HEK293 (cell line): ENCODE data around the gene FOXP4.

Experiments used
- CTCF ChIA-PET: fragments of 350-600 bp; formaldehyde crosslinking; extraction: SDS; loops from one replicate; lab custom pipeline; 2021; ENCODE audit warnings: antibody characterized with exemption; lab: Yijun Ruan, JAX
- POLR2A ChIA-PET: fragments of 300-600 bp; formaldehyde crosslinking; extraction: SDS; loops from one replicate; lab custom pipeline; 2020; ENCODE audit warnings: antibody characterized with exemption, inconsistent platforms; lab: Yijun Ruan, JAX
- H3K27ac ChIP-seq: fragments of 200-500 bp; sonication (Bioruptor generic); 2 replicates; pipeline ENCODE4 v1.5.1; 2014; ENCODE audit warnings: low read depth, low read length, control low read depth, inconsistent platforms; ENCODE audit errors: extremely low read depth
- H3K36me3 ChIP-seq, 2 experiments: fragments of 200-500 bp in 1 of 2; sonication (Bioruptor generic) in 1 of 2; 1 replicate in 1 of 2; 2 replicates in 1 of 2; pipeline ENCODE4 v1.5.1; 2014 to 2017; ENCODE audit warnings: inconsistent platforms in 2 of 2, low read length in 2 of 2; ENCODE audit not compliant: control insufficient read depth in 2 of 2, insufficient read depth in 1 of 2
- H3K4me1 ChIP-seq: fragments of 200-500 bp; sonication (Bioruptor generic); 2 replicates; pipeline ENCODE4 v1.5.1; 2014; ENCODE audit warnings: mild to moderate bottlenecking, low read length, inconsistent platforms; ENCODE audit not compliant: control insufficient read depth, insufficient read depth
- H3K4me3 ChIP-seq: 2 replicates; pipeline ENCODE4 v1.5.1; 2011; ENCODE audit warnings: low read depth, mild to moderate bottlenecking, control low read depth, low read length, moderate library complexity
- H3K9me3 ChIP-seq: fragments of 200-500 bp; sonication (Bioruptor generic); 2 replicates; pipeline ENCODE4 v1.5.1; 2014; ENCODE audit warnings: low read depth, low read length, inconsistent platforms; ENCODE audit not compliant: control insufficient read depth, insufficient read depth
- INSM2 ChIP-seq: fragments of 450-650 bp; formaldehyde crosslinking; IDR thresholded peaks from 2 replicates; pipeline ENCODE4 v1.5.1; 2016; ENCODE audit warnings: missing biosample characterization, missing genetic modification characterization
- KLF10 ChIP-seq: fragments of 450-650 bp; IDR thresholded peaks from 2 replicates; pipeline ENCODE4 v1.5.1; 2018; ENCODE audit warnings: missing biosample characterization, mild to moderate bottlenecking, missing genetic modification characterization
- MEIS1 ChIP-seq: sonication (generic); formaldehyde crosslinking; IDR thresholded peaks from 2 replicates; pipeline ENCODE4 v1.8.1; 2022; ENCODE audit warnings: missing genetic modification reagents, mild to moderate bottlenecking, borderline replicate concordance
- SALL2 ChIP-seq: fragments of 450-650 bp; formaldehyde crosslinking; IDR thresholded peaks from 2 replicates; pipeline ENCODE4 v1.5.0; 2017; ENCODE audit warnings: missing biosample characterization, mild to moderate bottlenecking, missing genetic modification characterization, borderline replicate concordance
- SCRT1 ChIP-seq: fragments of 450-650 bp; formaldehyde crosslinking; IDR thresholded peaks from 2 replicates; pipeline ENCODE4 v1.5.1; 2016; ENCODE audit warnings: missing biosample characterization, missing genetic modification characterization, borderline replicate concordance
- SETDB1 ChIP-seq: IDR thresholded peaks from one replicate; pipeline ENCODE4 v1.6.1; 2017; ENCODE audit warnings: mild to moderate bottlenecking, low read length, moderate library complexity, mixed read lengths; ENCODE audit not compliant: insufficient read length
- ZBTB48 ChIP-seq: fragments of 450-650 bp; formaldehyde crosslinking; IDR thresholded peaks from 2 replicates; pipeline ENCODE4 v1.5.1; 2016; ENCODE audit warnings: missing biosample characterization, missing genetic modification characterization
- ZNF132 ChIP-seq: fragments of 450-650 bp; formaldehyde crosslinking; IDR thresholded peaks from 2 replicates; pipeline ENCODE4 v1.5.1; 2017; ENCODE audit warnings: missing biosample characterization, missing genetic modification characterization, borderline replicate concordance
- ZNF146 ChIP-seq: fragments of 450-650 bp; formaldehyde crosslinking; IDR thresholded peaks from 2 replicates; pipeline ENCODE4 v1.5.1; 2016; ENCODE audit warnings: missing biosample characterization, missing genetic modification characterization
- ZNF174 ChIP-seq: fragments of 450-650 bp; formaldehyde crosslinking; IDR thresholded peaks from 2 replicates; pipeline ENCODE4 v1.5.0; 2017; ENCODE audit warnings: missing biosample characterization, mild to moderate bottlenecking, missing genetic modification characterization
- ZNF223 ChIP-seq: fragments of 450-650 bp; formaldehyde crosslinking; IDR thresholded peaks from 2 replicates; pipeline ENCODE4 v1.5.1; 2016; ENCODE audit warnings: missing biosample characterization, missing genetic modification characterization
- ZNF394 ChIP-seq: fragments of 450-650 bp; formaldehyde crosslinking; IDR thresholded peaks from 2 replicates; pipeline ENCODE4 v1.5.1; 2016; ENCODE audit warnings: missing biosample characterization, missing genetic modification characterization, mild to moderate bottlenecking, moderate library complexity, borderline replicate concordance
- ZNF514 ChIP-seq: fragments of 450-650 bp; formaldehyde crosslinking; IDR thresholded peaks from 2 replicates; pipeline ENCODE4 v1.5.1; 2016; ENCODE audit warnings: missing biosample characterization, missing genetic modification characterization
- ZNF555 ChIP-seq: fragments of 450-650 bp; formaldehyde crosslinking; conservative IDR thresholded peaks from 2 replicates; pipeline ENCODE4 v1.5.1; 2017; ENCODE audit warnings: missing biosample characterization, mild to moderate bottlenecking, missing genetic modification characterization, inconsistent platforms
- ZNF621 ChIP-seq: fragments of 450-650 bp; formaldehyde crosslinking; IDR thresholded peaks from 2 replicates; pipeline ENCODE4 v1.5.1; 2017; ENCODE audit warnings: missing biosample characterization, missing genetic modification characterization
- ZNF658 ChIP-seq: fragments of 450-650 bp; formaldehyde crosslinking; IDR thresholded peaks from 2 replicates; pipeline ENCODE4; 2016; ENCODE audit warnings: missing biosample characterization, missing genetic modification characterization
- ZNF776 ChIP-seq: fragments of 450-650 bp; formaldehyde crosslinking; IDR thresholded peaks from 2 replicates; pipeline ENCODE4 v1.5.0; 2017; ENCODE audit warnings: missing biosample characterization, missing genetic modification characterization, borderline replicate concordance
- ZNF785 ChIP-seq: fragments of 450-650 bp; formaldehyde crosslinking; IDR thresholded peaks from 2 replicates; pipeline ENCODE4 v1.5.1; 2016; ENCODE audit warnings: missing biosample characterization, missing genetic modification characterization
- ZSCAN23 ChIP-seq: fragments of 450-650 bp; formaldehyde crosslinking; IDR thresholded peaks from 2 replicates; pipeline ENCODE4 v1.5.1; 2016; ENCODE audit warnings: missing biosample characterization, missing genetic modification characterization
- ZSCAN4 ChIP-seq: fragments of 450-650 bp; formaldehyde crosslinking; IDR thresholded peaks from 2 replicates; pipeline ENCODE4 v1.5.1; 2017; ENCODE audit warnings: missing biosample characterization, missing genetic modification characterization
- TF ChIP-seq, protein P1 (sequence below): fragments of 450-650 bp; formaldehyde crosslinking; conservative IDR thresholded peaks from 2 replicates; pipeline ENCODE4 v1.5.1; 2016; ENCODE audit warnings: low read depth, missing biosample characterization, missing genetic modification characterization
- TF ChIP-seq, protein P2 (sequence below): IDR thresholded peaks from 2 replicates; pipeline ENCODE4 v1.6.1; 2011; ENCODE audit warnings: mild to moderate bottlenecking, low read depth, low read length, borderline replicate concordance

FOXP4 gene

DNA sequence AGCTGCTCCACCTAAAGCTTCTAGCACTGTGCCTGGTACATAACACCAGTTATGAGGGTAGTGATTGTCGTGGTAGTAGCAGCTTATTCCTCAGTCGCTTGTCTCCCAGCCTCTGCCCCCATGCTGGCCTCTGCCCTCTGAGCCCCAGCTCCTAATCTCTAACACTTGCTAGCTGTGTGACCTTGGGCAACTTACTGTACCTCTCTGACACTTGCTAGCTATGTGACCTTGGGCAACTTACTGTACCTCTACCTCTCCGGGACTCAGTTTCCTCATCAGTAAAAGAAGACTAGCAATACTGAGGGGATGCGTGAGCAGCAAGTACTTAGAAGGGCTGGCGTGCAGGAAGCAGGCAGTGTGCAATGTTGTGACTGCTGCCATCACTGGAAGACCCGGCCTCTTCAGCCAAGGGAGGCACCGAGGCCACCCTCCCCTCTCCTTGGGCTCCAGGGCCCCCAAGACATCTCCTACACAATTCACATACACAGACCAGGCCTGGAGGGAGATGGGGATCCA, 101.9 kb downstream of the FOXP4 start (continued):
- TF ChIP-seq, protein P1, sequence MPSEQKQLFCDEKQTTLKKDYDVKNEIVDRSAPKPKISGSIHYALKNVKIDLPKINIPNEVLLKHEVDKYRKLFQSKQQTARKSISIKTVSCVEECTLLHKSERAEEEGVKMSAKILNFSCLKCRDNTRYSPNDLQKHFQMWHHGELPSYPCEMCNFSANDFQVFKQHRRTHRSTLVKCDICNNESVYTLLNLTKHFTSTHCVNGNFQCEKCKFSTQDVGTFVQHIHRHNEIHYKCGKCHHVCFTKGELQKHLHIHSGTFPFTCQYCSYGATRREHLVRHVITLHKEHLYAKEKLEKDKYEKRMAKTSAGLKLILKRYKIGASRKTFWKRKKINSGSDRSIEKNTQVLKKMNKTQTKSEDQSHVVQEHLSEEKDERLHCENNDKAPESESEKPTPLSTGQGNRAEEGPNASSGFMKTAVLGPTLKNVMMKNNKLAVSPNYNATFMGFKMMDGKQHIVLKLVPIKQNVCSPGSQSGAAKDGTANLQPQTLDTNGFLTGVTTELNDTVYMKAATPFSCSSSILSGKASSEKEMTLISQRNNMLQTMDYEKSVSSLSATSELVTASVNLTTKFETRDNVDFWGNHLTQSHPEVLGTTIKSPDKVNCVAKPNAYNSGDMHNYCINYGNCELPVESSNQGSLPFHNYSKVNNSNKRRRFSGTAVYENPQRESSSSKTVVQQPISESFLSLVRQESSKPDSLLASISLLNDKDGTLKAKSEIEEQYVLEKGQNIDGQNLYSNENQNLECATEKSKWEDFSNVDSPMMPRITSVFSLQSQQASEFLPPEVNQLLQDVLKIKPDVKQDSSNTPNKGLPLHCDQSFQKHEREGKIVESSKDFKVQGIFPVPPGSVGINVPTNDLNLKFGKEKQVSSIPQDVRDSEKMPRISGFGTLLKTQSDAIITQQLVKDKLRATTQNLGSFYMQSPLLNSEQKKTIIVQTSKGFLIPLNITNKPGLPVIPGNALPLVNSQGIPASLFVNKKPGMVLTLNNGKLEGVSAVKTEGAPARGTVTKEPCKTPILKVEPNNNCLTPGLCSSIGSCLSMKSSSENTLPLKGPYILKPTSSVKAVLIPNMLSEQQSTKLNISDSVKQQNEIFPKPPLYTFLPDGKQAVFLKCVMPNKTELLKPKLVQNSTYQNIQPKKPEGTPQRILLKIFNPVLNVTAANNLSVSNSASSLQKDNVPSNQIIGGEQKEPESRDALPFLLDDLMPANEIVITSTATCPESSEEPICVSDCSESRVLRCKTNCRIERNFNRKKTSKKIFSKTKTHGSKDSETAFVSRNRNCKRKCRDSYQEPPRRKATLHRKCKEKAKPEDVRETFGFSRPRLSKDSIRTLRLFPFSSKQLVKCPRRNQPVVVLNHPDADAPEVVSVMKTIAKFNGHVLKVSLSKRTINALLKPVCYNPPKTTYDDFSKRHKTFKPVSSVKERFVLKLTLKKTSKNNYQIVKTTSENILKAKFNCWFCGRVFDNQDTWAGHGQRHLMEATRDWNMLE = no peak
- TF ChIP-seq ZNF146 = no peak
- TF ChIP-seq ZNF394 (tag by site-specific recombination) = no peak
- no peak for TF ChIP-seq ZNF174 (tag by site-specific recombination)
- TF ChIP-seq ZNF785 (tag by site-specific recombination) = no peak
- TF ChIP-seq INSM2 (tag by site-specific recombination) = no peak
- TF ChIP-seq SETDB1 = no peak
- no peak for TF ChIP-seq ZNF621 (tag by site-specific recombination)
- TF ChIP-seq KLF10 (tag by site-specific recombination) = no peak
- no peak for TF ChIP-seq MEIS1 (CRISPR knock-in tag)
- TF ChIP-seq ZBTB48 = no peak
- TF ChIP-seq ZNF223 (tag by site-specific recombination) = no peak
- no peak for TF ChIP-seq ZNF658 (tag by site-specific recombination)
- TF ChIP-seq ZSCAN4 (tag by site-specific recombination) = no peak

- CTCF ChIA-PET = interaction anchor here (1.0 to 1.3 kb wide), 2 partner anchors 33 to 193 kb away, joined by 3 read pairs; no protein-coding TSS in a partner anchor
- H3K27ac ChIP-seq = no peak overlapping the region
Measured at GRCh38 chr6:41648921-41649320, 102.7 kb downstream of the FOXP4 start.

More at GRCh38 chr6:41648921-41649320, 102.7 kb downstream of the FOXP4 start:
- H3K4me1 ChIP-seq = no peaks in the 10 kb centered on the region
- H3K9me3 ChIP-seq = no peaks in the 10 kb centered on the region
- POLR2A ChIA-PET = no interaction called here
- H3K4me3 ChIP-seq = no peak overlapping the region
- TF ChIP-seq ZNF555 (tag by site-specific recombination) (no peak), SCRT1 (tag by site-specific recombination) (no peak), ZSCAN23 (tag by site-specific recombination) (no peak), ZNF776 (tag by site-specific recombination) (no peak), SALL2 (no peak), ZNF514 (tag by site-specific recombination) (no peak), ZNF132 (tag by site-specific recombination) (no peak)
- TF ChIP-seq, protein P2, sequence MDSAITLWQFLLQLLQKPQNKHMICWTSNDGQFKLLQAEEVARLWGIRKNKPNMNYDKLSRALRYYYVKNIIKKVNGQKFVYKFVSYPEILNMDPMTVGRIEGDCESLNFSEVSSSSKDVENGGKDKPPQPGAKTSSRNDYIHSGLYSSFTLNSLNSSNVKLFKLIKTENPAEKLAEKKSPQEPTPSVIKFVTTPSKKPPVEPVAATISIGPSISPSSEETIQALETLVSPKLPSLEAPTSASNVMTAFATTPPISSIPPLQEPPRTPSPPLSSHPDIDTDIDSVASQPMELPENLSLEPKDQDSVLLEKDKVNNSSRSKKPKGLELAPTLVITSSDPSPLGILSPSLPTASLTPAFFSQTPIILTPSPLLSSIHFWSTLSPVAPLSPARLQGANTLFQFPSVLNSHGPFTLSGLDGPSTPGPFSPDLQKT = no peak
- H3K36me3 ChIP-seq = no peaks in the 10 kb centered on the region
